Omental fat pad (tissue), 4 donors: Measurements from ENCODE around the gene SYNE4. TPM values are rescaled to one million over a fixed set of nuclear protein-coding genes. Genes with fewer than 3 reads are reported as not detected.
"Not testable (repeated sequence)": the region's sequence is repeated elsewhere in the genome, so short reads cannot be mapped to it uniquely, and the experiment has no call there.

Experiments used
- ATAC-seq: fragments of 150-250 bp; one replicate; pipeline ENCODE4 v1.9.1; 2016; ENCODE audit warnings: mild to moderate bottlenecking, moderate library complexity; ENCODE audit not compliant: low FRiP score
- DNase-seq: peaks from one replicate; pipeline ENCODE4 v3.0.0-alpha.2; 2019; ENCODE audit warnings: low spot score
- CTCF ChIP-seq, 3 donors: fragments of 450-650 bp; IDR thresholded peaks; one replicate each; pipeline ENCODE4 v1.5.1; 2016 to 2017; ENCODE audit warnings: antibody characterized with exemption in 3 of 3, mild to moderate bottlenecking in 3 of 3, moderate library complexity in 2 of 3
- small RNA-seq: library from RNA; depleted of rRNA; stranded (forward); fragments of <200 nt; gene quantifications from one replicate; pipeline ENCODE3, GENCODE V24; 2016
- total RNA-seq, 4 donors: library from RNA; depleted of rRNA; stranded (reverse); fragments of >200 nt; gene quantifications; one replicate each; pipeline ENCODE4 v1.1.0, GENCODE V29; 2016

Gene SYNE4
- total RNA-seq, 4 donors from 2014 or later, result 0.28 to 0.79 (median 0.50) TPM; not detected in 1

- DNase-seq, result no peak
- no peak for TF ChIP-seq CTCF (IDR thresholded peaks at IDR 0.05)
- no peak for ATAC-seq
Observed at GRCh38 chr19:35959040-35959967, 49.3 kb downstream of the SYNE4 start.

GRCh38 chr19:35958660-35959039, 50.0 kb downstream of the SYNE4 start:
- DNase-seq, result no peak
- TF ChIP-seq CTCF (IDR thresholded peaks at IDR 0.05), result no peak
- ATAC-seq, result no peak

GRCh38 chr19:35957411-35957810, 51.2 kb downstream of the SYNE4 start:
- not testable (repeated sequence) for ATAC-seq

GRCh38 chr19:35955881-35956634, 52.6 kb downstream of the SYNE4 start:
- no peak for DNase-seq
- no peak for ATAC-seq
- TF ChIP-seq CTCF (IDR thresholded peaks at IDR 0.05), result no peak

More at GRCh38 chr19:35957411-35957810, 51.2 kb downstream of the SYNE4 start:
- not testable (repeated sequence) for DNase-seq

Small RNA genes within 50 kb of the gene (small RNA-seq; reads per million reads assigned to genes)
- not detected for gene AF038458.1

Other genes starting within 250 kb of the SYNE4 start
- 1 to 10 TPM in 3 of 4 donors, under 1 TPM in 1; 0.84 to 9.1 (median 2.5) TPM for gene ARHGAP33, start 233.2 kb downstream of the SYNE4 start, total RNA-seq
- gene PRODH2, start 196.0 kb downstream of the SYNE4 start, total RNA-seq, result not detected
- gene NPHS1, start 156.3 kb downstream of the SYNE4 start, total RNA-seq, result 1 to 10 TPM in 1 of 4 donors, under 1 TPM in 1, not detected in 2; 0.48 to 1.5 TPM
- gene KIRREL2, start 151.9 kb downstream of the SYNE4 start, total RNA-seq, result 1 to 10 TPM in 1 of 4 donors, under 1 TPM in 2, not detected in 1; 0.25 to 1.4 (median 0.48) TPM
- gene APLP1, start 140.2 kb downstream of the SYNE4 start, total RNA-seq, result 10 to 100 TPM in 1 of 4 donors, 1 to 10 TPM in 3; 1.1 to 10.1 (median 2.3) TPM
- 10 to 100 TPM in 3 of 4 donors, 1 to 10 TPM in 1; 7.4 to 52.7 (median 15.5) TPM for gene NFKBID, start 108.3 kb downstream of the SYNE4 start, total RNA-seq
- 10 to 100 TPM in 2 of 4 donors, 1 to 10 TPM in 2; 7.6 to 57.0 (median 13.3) TPM for gene HCST, start 106.3 kb downstream of the SYNE4 start, total RNA-seq
- 100 to 1,000 TPM; 171 to 490 (median 280) TPM for gene TYROBP, start 100.5 kb downstream of the SYNE4 start, total RNA-seq
- gene LRFN3, start 72.4 kb downstream of the SYNE4 start, total RNA-seq, result 1 to 10 TPM; 3.2 to 8.7 (median 5.3) TPM
- 10 to 100 TPM; 19.0 to 53.8 (median 32.2) TPM for gene SDHAF1, start 13.6 kb downstream of the SYNE4 start, total RNA-seq
- 10 to 100 TPM; 13.6 to 21.8 (median 16.1) TPM for gene ALKBH6, start 5.4 kb upstream of the SYNE4 start, total RNA-seq
- 10 to 100 TPM in 1 of 4 donors, 1 to 10 TPM in 3; 3.3 to 11.9 (median 8.1) TPM for gene CLIP3, start 24.1 kb upstream of the SYNE4 start, total RNA-seq
- 10 to 100 TPM in 2 of 4 donors, 1 to 10 TPM in 2; 2.0 to 10.4 (median 7.6) TPM for gene THAP8, start 45.5 kb upstream of the SYNE4 start, total RNA-seq
- under 1 TPM; 0.31 to 0.95 (median 0.69) TPM for gene WDR62, start 46.1 kb upstream of the SYNE4 start, total RNA-seq
- not detected for gene OVOL3, start 102.3 kb upstream of the SYNE4 start, total RNA-seq
- 10 to 100 TPM; 32.5 to 58.5 (median 36.1) TPM for gene POLR2I, start 106.1 kb upstream of the SYNE4 start, total RNA-seq
- 100 to 1,000 TPM in 2 of 4 donors, 10 to 100 TPM in 2; 86.9 to 126 (median 106) TPM for gene TBCB, start 106.7 kb upstream of the SYNE4 start, total RNA-seq
- gene CAPNS1, start 131.3 kb upstream of the SYNE4 start, total RNA-seq, result 100 to 1,000 TPM; 211 to 263 (median 246) TPM
- gene COX7A1, start 143.6 kb upstream of the SYNE4 start, total RNA-seq, result 10 to 100 TPM; 25.1 to 60.3 (median 43.9) TPM
- 1 to 10 TPM; 4.3 to 8.5 (median 6.0) TPM for gene ZNF565, start 205.9 kb upstream of the SYNE4 start, total RNA-seq
- 10 to 100 TPM; 45.6 to 89.0 (median 61.2) TPM for gene ZNF146, start 206.3 kb upstream of the SYNE4 start, total RNA-seq